DMS153 treated with DMSO at 0.1 percent for 48 hours (cell line): ENCODE measurements around the gene NAALADL2.
"Not testable (repeated sequence)": the region's sequence is repeated elsewhere in the genome, so short reads cannot be mapped to it uniquely, and the experiment has no call there.

ENCODE experiments used
- DNase-seq: peaks from one replicate; lab custom pipeline; 2025; ENCODE audit not compliant: unreplicated experiment; lab: John Stamatoyannopoulos, UW

The NAALADL2 gene

DNA sequence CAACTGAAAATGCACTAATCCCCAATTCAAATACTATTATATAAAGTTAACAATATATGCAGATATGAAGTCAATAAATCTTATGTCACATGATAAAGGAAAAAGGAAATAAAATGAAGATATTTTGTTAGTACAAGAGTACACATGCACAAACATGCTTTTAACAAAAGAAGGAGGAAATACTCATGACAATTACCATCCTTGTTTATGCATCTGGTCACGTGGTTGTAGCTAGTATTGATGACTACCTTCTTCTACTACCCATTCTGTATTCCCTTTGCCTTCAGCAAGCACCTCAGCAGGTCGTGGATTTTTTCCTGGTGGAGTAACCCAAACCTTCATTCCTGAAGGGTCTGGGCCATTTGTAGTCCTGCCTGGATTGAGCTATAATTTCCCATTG is 669.6 kb downstream of the NAALADL2 start:
- DNase-seq = not testable (repeated sequence)

DNA sequence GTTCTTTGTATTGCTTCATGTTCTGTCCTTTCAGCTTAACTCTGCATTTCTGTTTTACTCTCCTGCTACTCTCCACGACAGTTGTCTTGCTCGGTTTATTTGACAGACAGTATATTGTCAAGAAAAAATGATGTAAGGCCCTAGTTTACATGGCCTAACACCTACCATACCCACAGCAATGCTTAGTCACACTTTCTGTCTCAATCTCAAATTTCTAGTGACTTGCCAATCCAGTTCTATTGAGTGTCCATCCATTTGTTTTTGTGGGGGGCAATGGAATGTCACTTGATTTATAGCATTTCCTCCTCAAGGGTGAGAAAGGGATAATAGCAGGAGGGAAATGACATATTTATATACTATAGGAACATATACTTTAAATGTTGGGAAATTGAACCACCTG is 676.2 kb downstream of the NAALADL2 start:
- DNase-seq = no peak

DNA sequence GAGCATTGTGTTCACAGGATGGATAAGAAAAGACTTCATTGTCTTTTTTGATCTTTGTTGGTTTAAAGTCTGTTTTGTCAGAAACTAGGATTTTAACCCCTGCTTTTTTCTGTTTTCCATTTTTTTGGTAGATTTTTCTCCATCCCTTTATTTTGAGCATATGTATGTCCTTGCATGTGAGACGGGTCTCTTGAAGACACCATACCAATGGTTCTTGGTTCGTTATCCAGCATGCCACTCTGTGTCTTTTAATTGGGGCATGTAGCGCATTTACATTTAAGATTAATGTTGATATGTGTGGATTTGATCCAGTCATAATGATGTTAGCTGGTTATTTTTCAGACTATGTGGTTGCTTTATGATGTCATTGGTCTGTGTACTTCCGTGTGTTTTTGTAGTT is 687.0 kb downstream of the NAALADL2 start:
- DNase-seq = no peak

- no peak for DNase-seq
Measured at GRCh38 chr3:175552929-175553328, 693.8 kb downstream of the NAALADL2 start.

- no peak for DNase-seq
Measured at GRCh38 chr3:175554801-175555200, 695.7 kb downstream of the NAALADL2 start.

GRCh38 chr3:175558261-175558660 is 699.1 kb downstream of the NAALADL2 start:
- DNase-seq = no peak

DNA sequence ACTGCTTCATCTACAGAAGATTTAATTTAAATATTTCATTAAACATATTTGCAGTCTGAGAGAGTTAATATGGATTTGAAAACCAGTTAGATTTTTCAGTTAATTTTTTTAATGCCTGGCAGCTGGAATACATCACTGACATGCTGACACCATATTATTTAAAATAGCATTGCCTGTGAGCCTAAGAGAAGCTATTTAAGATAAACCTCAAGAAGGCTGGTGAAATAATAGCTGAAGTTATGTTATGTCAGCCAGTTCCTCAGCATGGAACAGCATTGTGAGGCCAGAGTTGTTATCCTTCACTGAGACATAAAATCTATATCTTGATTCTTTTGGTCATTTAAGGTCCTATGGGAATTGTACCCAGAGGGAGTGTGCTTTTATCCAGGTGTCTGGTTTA is 705.2 kb downstream of the NAALADL2 start:
- no peak for DNase-seq

DNA sequence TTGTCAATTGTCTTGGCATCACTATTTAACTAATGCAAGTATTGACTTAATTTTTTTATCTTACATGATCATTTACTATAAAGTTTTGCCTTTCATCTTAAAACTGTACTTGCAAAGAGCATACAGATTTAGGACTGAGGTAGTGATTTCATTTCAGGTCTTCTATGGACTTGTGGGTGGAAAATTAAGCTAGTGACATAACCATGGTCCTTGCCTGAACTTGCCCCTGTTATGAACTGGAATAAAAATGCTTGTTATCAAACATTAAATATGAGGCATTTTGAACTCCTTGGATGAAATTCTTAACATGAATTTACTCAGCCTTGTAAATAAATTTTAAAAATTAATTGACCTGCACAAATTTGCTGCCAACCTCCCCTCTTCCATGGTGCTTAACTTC is 712.0 kb downstream of the NAALADL2 start:
- DNase-seq = no peak

DNA sequence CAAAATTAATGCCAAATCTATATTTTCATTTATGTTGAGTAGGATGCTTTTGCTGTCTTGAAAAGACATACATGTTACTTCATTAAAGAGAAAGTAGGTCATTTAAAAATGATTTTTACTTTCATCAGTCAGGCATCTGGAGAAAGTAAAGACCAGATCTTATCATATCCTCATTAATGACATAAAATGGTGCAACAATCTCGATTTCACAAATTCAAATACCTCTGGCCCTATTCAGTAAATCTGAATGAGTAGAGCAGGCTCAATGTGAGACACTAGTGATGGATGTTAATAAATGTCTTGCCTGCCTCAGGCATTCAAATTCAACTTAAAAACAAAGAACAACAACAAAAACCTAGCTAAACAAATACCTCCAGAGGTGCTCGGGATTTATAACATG is 714.1 kb downstream of the NAALADL2 start:
- no peak for DNase-seq

DNA sequence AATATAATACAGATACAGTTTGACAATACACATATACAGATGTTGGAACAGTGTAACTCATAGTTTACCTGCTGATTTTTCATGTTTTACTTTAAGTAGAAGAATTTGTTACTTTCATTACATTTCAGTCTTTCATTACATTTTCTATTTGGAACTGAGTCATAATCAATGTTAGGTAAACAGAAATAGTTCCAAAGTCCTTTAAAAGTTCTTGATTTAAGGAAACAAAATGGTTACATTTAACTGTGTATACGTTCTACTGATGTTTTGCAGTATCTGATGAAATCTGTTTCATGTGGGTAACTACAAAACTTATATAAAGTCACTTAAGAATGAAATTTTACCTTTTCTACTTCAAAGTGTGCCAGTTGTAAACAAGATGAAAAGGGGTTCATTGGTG is 721.2 kb downstream of the NAALADL2 start:
- DNase-seq = no peak

DNA sequence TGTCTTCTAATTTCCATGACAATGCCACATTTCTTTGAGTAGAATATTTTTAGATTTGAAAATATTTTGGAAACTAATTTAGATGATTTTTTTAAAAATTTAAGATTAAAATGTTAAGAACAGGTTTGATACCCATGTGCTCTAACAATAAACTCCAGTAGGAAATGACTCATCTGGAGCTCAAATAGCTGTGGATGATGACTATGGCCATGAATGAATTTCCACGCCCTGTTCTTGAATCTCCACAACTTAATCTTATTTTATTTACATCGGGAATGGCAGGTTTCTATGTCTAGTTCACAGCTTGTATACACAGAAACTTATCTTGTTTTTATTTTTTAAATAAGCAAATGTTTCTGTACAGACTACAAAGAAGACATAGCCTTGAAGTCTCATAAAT is 726.8 kb downstream of the NAALADL2 start:
- no peak for DNase-seq

DNA sequence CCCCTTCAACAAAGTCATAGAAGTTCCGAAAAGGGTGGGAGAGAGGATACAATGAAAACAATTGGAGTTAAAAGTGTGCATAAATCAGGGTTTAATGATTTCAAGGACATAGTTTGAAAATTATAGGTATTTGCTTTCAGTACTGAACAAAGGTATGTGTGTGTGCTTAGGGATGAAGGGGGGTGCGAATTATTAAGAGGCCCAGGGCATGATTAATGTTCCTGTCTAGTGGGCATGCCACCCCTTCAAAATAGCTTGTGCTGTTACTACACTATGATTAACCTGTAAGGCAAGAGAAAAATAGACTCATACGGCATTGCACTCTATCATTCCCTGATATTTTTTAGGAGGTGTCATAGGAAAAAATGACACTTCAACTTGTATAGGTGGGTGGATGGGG is 731.6 kb downstream of the NAALADL2 start:
- DNase-seq = no peak

DNA sequence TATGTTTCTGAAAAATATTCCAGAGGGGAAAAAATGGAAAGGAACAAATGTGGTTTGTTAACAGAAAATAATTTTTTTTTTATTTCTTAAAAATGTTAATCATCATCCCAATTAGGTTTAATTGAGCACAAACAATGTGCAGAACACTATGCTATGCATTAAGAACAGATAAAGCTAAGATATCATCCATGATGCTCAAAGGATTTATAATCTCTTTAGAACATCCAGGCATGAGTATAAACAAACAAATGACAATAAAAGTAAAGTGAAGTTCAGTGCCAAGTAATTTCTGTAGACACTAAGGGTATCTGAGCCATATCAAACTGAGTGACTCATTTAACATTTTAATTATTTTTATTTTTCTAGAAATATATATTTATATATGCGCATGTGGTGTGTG is 732.2 kb downstream of the NAALADL2 start:
- DNase-seq = no peak

DNA sequence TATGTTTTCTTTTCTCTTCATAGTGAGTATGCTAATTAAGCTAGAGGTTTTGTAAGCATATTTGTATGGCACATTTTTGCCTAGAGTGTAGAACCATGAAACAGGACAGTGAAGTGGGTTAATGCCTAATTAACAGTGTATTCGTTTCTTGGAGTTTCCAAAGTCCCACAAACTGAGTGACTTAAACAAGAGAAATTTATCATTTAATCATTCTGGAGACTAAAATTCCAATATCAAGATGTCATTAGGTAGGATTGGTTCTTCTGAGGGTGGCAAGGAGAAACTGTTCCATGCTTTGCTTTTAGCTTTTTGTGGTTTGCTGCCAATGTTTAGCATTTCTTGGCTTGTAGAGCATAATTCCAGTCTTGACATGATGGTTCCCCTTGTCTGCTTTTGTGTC is 734.2 kb downstream of the NAALADL2 start:
- no peak for DNase-seq

DNA sequence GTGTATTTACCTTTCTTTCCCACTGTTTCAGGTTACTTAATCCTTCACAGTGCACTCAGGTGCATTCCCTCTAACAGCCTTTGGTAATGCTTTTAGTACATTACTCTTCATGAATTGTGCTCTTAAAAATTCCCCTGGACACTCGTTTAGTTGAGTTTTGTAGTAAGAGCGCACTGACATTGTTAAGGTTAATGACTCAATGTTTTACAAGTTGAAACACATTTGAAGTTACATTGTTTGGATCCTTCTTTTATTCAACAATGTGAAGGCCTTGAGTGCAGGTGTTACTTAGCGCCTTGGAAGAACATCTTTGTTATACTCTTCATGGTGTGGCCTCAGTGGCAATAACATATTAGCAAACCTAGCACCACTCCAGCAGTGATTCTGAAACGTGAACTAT is 739.6 kb downstream of the NAALADL2 start:
- no peak for DNase-seq

DNA sequence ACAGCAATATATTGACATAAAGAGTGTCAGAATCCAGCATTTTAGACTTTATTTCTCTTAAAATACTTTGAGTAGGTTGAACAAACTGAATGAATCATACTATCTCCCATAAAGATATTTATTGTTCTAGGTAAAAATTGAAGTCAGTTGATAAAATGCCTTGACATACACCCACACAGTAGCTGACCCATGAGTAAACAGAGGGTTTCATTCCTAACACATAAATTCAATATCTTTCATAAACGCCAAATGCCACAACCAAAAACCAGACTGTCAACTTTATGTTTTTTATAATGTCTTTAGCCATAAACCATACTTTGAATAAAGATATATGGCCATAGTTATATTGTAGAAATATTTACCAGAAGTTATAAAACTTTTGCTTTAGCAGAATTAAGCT is 742.4 kb downstream of the NAALADL2 start:
- no peak for DNase-seq

DNA sequence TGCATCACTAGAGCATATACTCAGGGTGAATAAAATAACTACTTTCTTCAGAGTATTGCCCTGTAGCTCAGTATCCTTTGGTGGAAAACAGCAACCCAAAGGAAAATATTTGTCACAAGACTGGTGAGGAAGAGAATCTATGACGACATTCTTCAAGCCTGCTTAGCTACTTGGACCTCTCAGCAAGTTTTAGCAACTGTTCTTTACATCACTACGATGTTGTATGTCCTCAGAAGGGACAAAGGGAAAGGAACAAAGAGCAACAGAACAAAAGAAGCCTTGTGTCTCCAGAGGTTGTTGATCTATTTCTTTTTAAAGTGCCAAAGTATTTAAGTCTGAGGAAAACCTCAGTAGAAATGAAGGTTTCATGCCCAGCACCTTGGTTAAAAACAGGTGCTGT is 746.7 kb downstream of the NAALADL2 start:
- no peak for DNase-seq

DNA sequence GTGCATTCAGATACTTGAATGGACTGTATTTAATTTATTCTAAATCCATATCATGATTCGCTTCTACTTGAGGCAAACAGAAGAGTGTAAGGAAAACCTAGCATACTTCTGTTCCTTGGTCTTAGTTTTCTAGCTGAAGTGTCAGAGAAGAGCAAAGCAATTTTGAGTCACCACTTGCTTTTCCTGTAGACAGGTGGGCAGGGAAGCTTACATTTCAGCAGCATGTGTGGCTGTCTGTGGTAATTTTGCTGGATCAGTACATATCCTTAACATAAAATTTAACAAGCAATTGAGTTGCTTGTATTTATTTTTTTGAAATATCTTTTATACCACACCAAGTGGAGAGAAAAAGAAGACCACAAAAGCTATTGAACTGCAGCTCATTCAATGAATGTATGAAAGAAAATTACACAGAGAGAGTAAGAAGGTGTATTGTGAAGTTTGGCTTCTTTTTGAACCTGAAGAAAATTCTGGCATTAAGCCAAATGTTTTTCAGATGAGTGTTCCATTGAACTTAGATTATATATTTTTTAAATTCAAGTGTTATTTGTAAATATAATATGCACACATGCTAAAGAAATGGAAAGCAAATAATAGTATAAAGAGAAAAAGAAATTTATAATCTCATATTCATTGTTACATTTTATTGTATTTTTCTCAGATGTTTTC is 747.6 kb downstream of the NAALADL2 start:
- DNase-seq = no peak

GRCh38 chr3:175608356-175608755 is 749.2 kb downstream of the NAALADL2 start:
- peak; percentile 44 for DNase-seq

GRCh38 chr3:175608911-175609310 is 749.8 kb downstream of the NAALADL2 start:
- peak; percentile 15 for DNase-seq

DNA sequence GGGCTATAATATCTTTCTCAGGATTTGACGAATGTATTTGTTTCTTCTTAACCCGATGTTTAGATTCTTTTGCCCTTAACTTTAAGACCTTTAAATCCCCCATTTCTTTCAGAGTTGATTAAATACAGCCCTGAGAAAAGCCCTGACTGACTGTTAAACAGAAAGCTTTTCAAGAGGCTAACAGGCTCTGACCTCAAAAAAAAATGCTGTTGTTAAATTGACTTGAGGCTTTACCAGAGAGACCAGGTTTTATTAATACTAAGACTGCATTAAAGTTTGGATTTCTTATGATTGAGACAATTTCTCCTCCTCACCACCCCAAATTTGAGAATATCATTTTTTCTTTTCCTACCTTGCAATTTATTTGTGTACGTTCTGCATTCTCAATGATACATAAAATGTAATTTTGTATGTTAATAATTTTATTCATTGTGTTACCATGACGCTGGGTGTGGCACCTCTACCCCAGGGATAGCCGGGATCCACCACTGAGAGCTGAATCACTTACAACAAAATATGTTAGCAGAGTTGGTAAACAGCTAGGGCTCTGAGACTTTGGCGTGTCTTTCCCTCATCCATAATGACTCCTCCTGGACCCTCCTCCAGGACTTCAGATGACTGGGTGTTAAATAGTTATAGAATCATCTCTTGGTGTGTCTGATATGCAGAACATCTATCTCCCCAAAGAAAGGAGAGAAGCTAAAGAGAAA is 753.5 kb downstream of the NAALADL2 start:
- DNase-seq = no peak

- not testable (repeated sequence) for DNase-seq
Measured at GRCh38 chr3:175614107-175614506, 755.0 kb downstream of the NAALADL2 start.

DNA sequence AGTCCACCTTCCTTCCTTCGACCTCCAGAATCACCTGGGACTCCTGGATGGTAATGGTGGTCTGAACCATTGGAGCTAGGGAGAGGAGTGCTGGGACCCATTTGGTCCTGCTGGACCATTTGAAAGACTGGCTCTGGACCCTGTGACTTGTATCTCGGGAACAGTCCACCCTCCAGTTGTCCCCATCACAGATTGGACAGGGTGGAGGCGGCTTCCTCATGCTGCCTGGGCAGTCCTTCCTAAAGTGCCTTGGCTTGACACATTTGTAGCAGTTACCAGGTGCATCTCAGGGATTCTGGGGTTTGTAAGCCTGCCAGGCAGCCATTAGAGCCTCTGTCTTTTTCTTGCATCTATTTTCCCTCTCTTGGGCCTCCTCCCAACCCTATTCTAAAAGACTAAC is 758.1 kb downstream of the NAALADL2 start:
- DNase-seq = no peak
